Measurements from ENCODE around the gene SH3PXD2A. TPM values are rescaled to one million over a fixed set of nuclear protein-coding genes. Genes with fewer than 3 reads are reported as not detected.

The SH3PXD2A gene
- total and polyA plus RNA-seq, 4 donors = 18.7 to 69.1 (median 42.5) TPM

- intact Hi-C loops (cut with DNase I) = no loop called here
- DNase-seq (no peak), ATAC-seq (ENCODE audit: low FRiP score) (no peak)
- Histone ChIP-seq H3K27ac (ENCODE audit: low read depth in 1 of 2, low read length in 2 of 2) (no peak overlapping the region), H3K4me3 (ENCODE audit: low read length in 2 of 2) (no peak overlapping the region), H3K4me1 (ENCODE audit: control insufficient read depth in 1 of 2, insufficient read depth in 2 of 2, low read length in 2 of 2) (no peaks in the 10 kb centered on the region), H3K36me3 (ENCODE audit: control insufficient read depth in 1 of 2, insufficient read depth in 2 of 2, low read length in 1 of 2) (no peaks in the 10 kb centered on the region), H3K9me3 (ENCODE audit: control insufficient read depth, low read length) (no peaks in the 10 kb centered on the region), H3K27me3 (ENCODE audit: control insufficient read depth in 1 of 2, insufficient read depth in 2 of 2, low read length in 1 of 2) (no peaks in the 10 kb centered on the region)
- 80 to 83% methylated on average over 7 of the region's 7 CpGs for WGBS, 2 donors
These were observed 127.2 kb downstream of the SH3PXD2A start for GRCh38 chr10:103727991-103728689.

GRCh38 chr10:103727546-103727963 lies 127.8 kb downstream of the SH3PXD2A start:
- H3K4me1 ChIP-seq (ENCODE audit: control insufficient read depth in 1 of 2, insufficient read depth in 2 of 2, low read length in 2 of 2) = no peaks in the 10 kb centered on the region
- no peak overlapping the region for H3K27ac ChIP-seq (ENCODE audit: low read depth in 1 of 2, low read length in 2 of 2)
- no peaks in the 10 kb centered on the region for H3K9me3 ChIP-seq (ENCODE audit: control insufficient read depth, low read length)
- no peak overlapping the region for H3K4me3 ChIP-seq (ENCODE audit: low read length in 2 of 2)
- no peaks in the 10 kb centered on the region for H3K27me3 ChIP-seq (ENCODE audit: control insufficient read depth in 1 of 2, insufficient read depth in 2 of 2, low read length in 1 of 2)
- 22 to 24% methylated on average over 14 of the region's 14 CpGs for WGBS, 2 donors
- ATAC-seq (ENCODE audit: low FRiP score) (peak; percentile 58), DNase-seq (no peak)
- no peaks in the 10 kb centered on the region for H3K36me3 ChIP-seq (ENCODE audit: control insufficient read depth in 1 of 2, insufficient read depth in 2 of 2, low read length in 1 of 2)
- intact Hi-C loops (cut with DNase I) = no loop called here

GRCh38 chr10:103726637-103727036 lies 128.7 kb downstream of the SH3PXD2A start:
- no peaks in the 10 kb centered on the region for H3K36me3 ChIP-seq (ENCODE audit: control insufficient read depth in 1 of 2, insufficient read depth in 2 of 2, low read length in 1 of 2)
- intact Hi-C loops (cut with DNase I) = no loop called here
- 92 to 96% methylated on average over 1 of the region's 1 CpG for WGBS, 2 donors
- H3K4me3 ChIP-seq (ENCODE audit: low read length in 2 of 2) = no peak overlapping the region
- no peak overlapping the region for H3K27ac ChIP-seq (ENCODE audit: low read depth in 1 of 2, low read length in 2 of 2)
- DNase-seq (no peak), ATAC-seq (ENCODE audit: low FRiP score) (no peak)
- no peaks in the 10 kb centered on the region for H3K27me3 ChIP-seq (ENCODE audit: control insufficient read depth in 1 of 2, insufficient read depth in 2 of 2, low read length in 1 of 2)
- no peaks in the 10 kb centered on the region for H3K9me3 ChIP-seq (ENCODE audit: control insufficient read depth, low read length)
- no peaks in the 10 kb centered on the region for H3K4me1 ChIP-seq (ENCODE audit: control insufficient read depth in 1 of 2, insufficient read depth in 2 of 2, low read length in 2 of 2)

- Histone ChIP-seq H3K27ac (ENCODE audit: low read depth in 1 of 2, low read length in 2 of 2) (no peak overlapping the region), H3K27me3 (ENCODE audit: control insufficient read depth in 1 of 2, insufficient read depth in 2 of 2, low read length in 1 of 2) (no peaks in the 10 kb centered on the region), H3K4me1 (ENCODE audit: control insufficient read depth in 1 of 2, insufficient read depth in 2 of 2, low read length in 2 of 2) (no peaks in the 10 kb centered on the region), H3K9me3 (ENCODE audit: control insufficient read depth, low read length) (no peaks in the 10 kb centered on the region), H3K4me3 (ENCODE audit: low read length in 2 of 2) (no peak overlapping the region), H3K36me3 (ENCODE audit: control insufficient read depth in 1 of 2, insufficient read depth in 2 of 2, low read length in 1 of 2) (no peaks in the 10 kb centered on the region)
- DNase-seq (no peak), ATAC-seq (ENCODE audit: low FRiP score) (no peak)
- intact Hi-C loops (cut with DNase I) = no loop called here
- 96 to 98% methylated on average over 5 of the region's 5 CpGs for WGBS, 2 donors
These were observed 130.1 kb downstream of the SH3PXD2A start for GRCh38 chr10:103725242-103725641.

- Histone ChIP-seq H3K27ac (ENCODE audit: low read depth in 1 of 2, low read length in 2 of 2) (no peak overlapping the region), H3K4me1 (ENCODE audit: control insufficient read depth in 1 of 2, insufficient read depth in 2 of 2, low read length in 2 of 2) (no peaks in the 10 kb centered on the region), H3K9me3 (ENCODE audit: control insufficient read depth, low read length) (no peaks in the 10 kb centered on the region), H3K27me3 (ENCODE audit: control insufficient read depth in 1 of 2, insufficient read depth in 2 of 2, low read length in 1 of 2) (no peaks in the 10 kb centered on the region), H3K4me3 (ENCODE audit: low read length in 2 of 2) (no peak overlapping the region), H3K36me3 (ENCODE audit: control insufficient read depth in 1 of 2, insufficient read depth in 2 of 2, low read length in 1 of 2) (no peaks in the 10 kb centered on the region)
- 90 to 91% methylated on average over 2 of the region's 2 CpGs for WGBS, 2 donors
- intact Hi-C loops (cut with DNase I) = no loop called here
- no peak for DNase-seq
- no peak for ATAC-seq (ENCODE audit: low FRiP score)
These were observed 130.6 kb downstream of the SH3PXD2A start for GRCh38 chr10:103724771-103725170.

GRCh38 chr10:103724074-103724473 lies 131.3 kb downstream of the SH3PXD2A start:
- H3K27me3 ChIP-seq (ENCODE audit: control insufficient read depth in 1 of 2, insufficient read depth in 2 of 2, low read length in 1 of 2) = no peaks in the 10 kb centered on the region
- H3K27ac ChIP-seq (ENCODE audit: low read depth in 1 of 2, low read length in 2 of 2) = no peak overlapping the region
- ATAC-seq (ENCODE audit: low FRiP score) (no peak), DNase-seq (no peak)
- no peaks in the 10 kb centered on the region for H3K9me3 ChIP-seq (ENCODE audit: control insufficient read depth, low read length)
- 95% methylated on average over 8 of the region's 8 CpGs for WGBS, 2 donors
- H3K4me1 ChIP-seq (ENCODE audit: control insufficient read depth in 1 of 2, insufficient read depth in 2 of 2, low read length in 2 of 2) = no peaks in the 10 kb centered on the region
- no peak overlapping the region for H3K4me3 ChIP-seq (ENCODE audit: low read length in 2 of 2)
- H3K36me3 ChIP-seq (ENCODE audit: control insufficient read depth in 1 of 2, insufficient read depth in 2 of 2, low read length in 1 of 2) = no peaks in the 10 kb centered on the region
- intact Hi-C loops (cut with DNase I) = no loop called here

- H3K4me3 ChIP-seq (ENCODE audit: low read length in 2 of 2) = no peak overlapping the region
- intact Hi-C loops (cut with DNase I) = no loop called here
- no peaks in the 10 kb centered on the region for H3K4me1 ChIP-seq (ENCODE audit: control insufficient read depth in 1 of 2, insufficient read depth in 2 of 2, low read length in 2 of 2)
- ATAC-seq (ENCODE audit: low FRiP score) (no peak), DNase-seq (no peak)
- H3K27ac ChIP-seq (ENCODE audit: low read depth in 1 of 2, low read length in 2 of 2) = no peak overlapping the region
- H3K9me3 ChIP-seq (ENCODE audit: control insufficient read depth, low read length) = no peaks in the 10 kb centered on the region
- no peaks in the 10 kb centered on the region for H3K27me3 ChIP-seq (ENCODE audit: control insufficient read depth in 1 of 2, insufficient read depth in 2 of 2, low read length in 1 of 2)
- WGBS, 2 donors = 94 to 95% methylated on average over 3 of the region's 3 CpGs
- H3K36me3 ChIP-seq (ENCODE audit: control insufficient read depth in 1 of 2, insufficient read depth in 2 of 2, low read length in 1 of 2) = no peaks in the 10 kb centered on the region
These were observed 131.8 kb downstream of the SH3PXD2A start for GRCh38 chr10:103723557-103723956.

- Histone ChIP-seq H3K4me1 (ENCODE audit: control insufficient read depth in 1 of 2, insufficient read depth in 2 of 2, low read length in 2 of 2) (no peaks in the 10 kb centered on the region), H3K27ac (ENCODE audit: low read depth in 1 of 2, low read length in 2 of 2) (no peak overlapping the region), H3K36me3 (ENCODE audit: control insufficient read depth in 1 of 2, insufficient read depth in 2 of 2, low read length in 1 of 2) (no peaks in the 10 kb centered on the region), H3K27me3 (ENCODE audit: control insufficient read depth in 1 of 2, insufficient read depth in 2 of 2, low read length in 1 of 2) (no peaks in the 10 kb centered on the region), H3K9me3 (ENCODE audit: control insufficient read depth, low read length) (no peaks in the 10 kb centered on the region), H3K4me3 (ENCODE audit: low read length in 2 of 2) (no peak overlapping the region)
- DNase-seq (no peak), ATAC-seq (ENCODE audit: low FRiP score) (no peak)
- intact Hi-C loops (cut with DNase I) = no loop called here
- WGBS, 2 donors = 92 to 94% methylated on average over 7 of the region's 7 CpGs
These were observed 132.7 kb downstream of the SH3PXD2A start for GRCh38 chr10:103722632-103723031.

GRCh38 chr10:103720964-103721335 lies 134.4 kb downstream of the SH3PXD2A start:
- Histone ChIP-seq H3K4me3 (ENCODE audit: low read length in 2 of 2) (no peak overlapping the region), H3K27me3 (ENCODE audit: control insufficient read depth in 1 of 2, insufficient read depth in 2 of 2, low read length in 1 of 2) (no peaks in the 10 kb centered on the region), H3K4me1 (ENCODE audit: control insufficient read depth in 1 of 2, insufficient read depth in 2 of 2, low read length in 2 of 2) (no peaks in the 10 kb centered on the region), H3K27ac (ENCODE audit: low read depth in 1 of 2, low read length in 2 of 2) (no peak overlapping the region), H3K36me3 (ENCODE audit: control insufficient read depth in 1 of 2, insufficient read depth in 2 of 2, low read length in 1 of 2) (no peaks in the 10 kb centered on the region), H3K9me3 (ENCODE audit: control insufficient read depth, low read length) (no peaks in the 10 kb centered on the region)
- no peak for DNase-seq
- no peak for ATAC-seq (ENCODE audit: low FRiP score)
- intact Hi-C loops (cut with DNase I) = no loop called here
- 92% methylated on average over 6 of the region's 6 CpGs for WGBS, 2 donors

Measured in aorta (tissue), 5 donors.